Uterus (tissue), 4 donors: ENCODE data around the gene PSMB8. TPM values are rescaled to one million over a fixed set of nuclear protein-coding genes. Genes with fewer than 3 reads are reported as not detected.

Source experiments
- DNase-seq, 2 donors: peaks; one replicate each; pipeline ENCODE4 v3.0.0-alpha.2; 2019 to 2020
- H3K27ac ChIP-seq, 2 donors: fragments of 200-600 bp; sonication (generic); 1 replicate in 1 of 2; 2 replicates in 1 of 2; pipeline ENCODE4 v1.5.1; 2016 to 2018
- H3K27me3 ChIP-seq, 2 donors: fragments of 200-600 bp; sonication (generic); one replicate each; pipeline ENCODE4 v1.5.1; 2018 to 2019; ENCODE audit warnings: control low read depth in 1 of 2
- H3K36me3 ChIP-seq, 2 donors: fragments of 200-600 bp; sonication (generic); one replicate each; pipeline ENCODE4 v1.5.1; 2019; ENCODE audit warnings: control low read depth in 1 of 2
- H3K4me1 ChIP-seq, 2 donors: fragments of 200-600 bp; sonication (generic); one replicate each; pipeline ENCODE4 v1.5.1; 2018 to 2019; ENCODE audit warnings: control low read depth in 1 of 2
- H3K4me3 ChIP-seq, 2 donors: fragments of 200-600 bp; sonication (generic); 1 replicate in 1 of 2; 2 replicates in 1 of 2; pipeline ENCODE4 v1.5.1; 2018 to 2019; ENCODE audit warnings: mild to moderate bottlenecking in 1 of 2
- H3K9me3 ChIP-seq, 2 donors: fragments of 200-600 bp; sonication (generic); one replicate each; pipeline ENCODE4 v1.5.1; 2019; ENCODE audit warnings: control low read depth in 1 of 2
- CTCF ChIP-seq, 4 experiments: fragments of 200-600 bp in 2 of 4; fragments of 450-650 bp in 2 of 4; sonication (generic) in 2 of 4; IDR thresholded peaks; one replicate each; pipeline ENCODE4 v1.5.1; 2016 to 2019; ENCODE audit warnings: antibody characterized with exemption in 4 of 4, mild to moderate bottlenecking in 2 of 4, moderate library complexity in 1 of 4
- POLR2A ChIP-seq, 2 donors: fragments of 450-650 bp; IDR thresholded peaks; one replicate each; pipeline ENCODE4 v1.6.1; 2016; ENCODE audit warnings: antibody characterized with exemption in 2 of 2, mild to moderate bottlenecking in 1 of 2, moderate library complexity in 1 of 2
- intact Hi-C: fragments of 100-400 bp; cut with DNase I; formaldehyde crosslinking; loops from one replicate; pipeline ENCODE4 v1.15.1; 2023; ENCODE audit warnings: low total_unique reads
- total RNA-seq, 4 donors: library from RNA; depleted of rRNA in 3 of 4; stranded (reverse); fragments of >200 nt in 3 of 4; gene quantifications; one replicate each; pipeline versions ENCODE4 v1.1.0 to v1.2.4, GENCODE V29; 2014 to 2023
- donor health status: DM: yes; HTN: yes; CAD: no.

Gene PSMB8
- total RNA-seq, 4 donors from 2014 or later, result 23.5 to 60.1 (median 27.2) TPM

GRCh38 chr6:32794510-32794909 is 49.3 kb downstream of the PSMB8 start:
- Histone ChIP-seq H3K27me3 (peaks cover 0 to 4% of the 10 kb centered on the region in 2 donors), H3K4me3 (no peak overlapping the region), H3K36me3 (no peaks in the 10 kb centered on the region), H3K4me1 (no peaks in the 10 kb centered on the region), H3K27ac (no peak overlapping the region), H3K9me3 (no peaks in the 10 kb centered on the region)
- intact Hi-C loops, result loop anchor here (10.0 kb wide), 1 partner anchor 380 kb away; no protein-coding TSS in a partner anchor
- TF ChIP-seq CTCF (IDR thresholded peaks at IDR 0.05), result no peak
- TF ChIP-seq POLR2A (IDR thresholded peaks at IDR 0.05), result no peak
- no peak for DNase-seq

GRCh38 chr6:32792901-32793435 is 50.9 kb downstream of the PSMB8 start:
- intact Hi-C loops, result loop anchor here (10.0 kb wide), 1 partner anchor 378 kb away; no protein-coding TSS in a partner anchor
- no peak overlapping the region for H3K27ac ChIP-seq
- no peak for DNase-seq
- H3K9me3 ChIP-seq, result no peaks in the 10 kb centered on the region
- no peaks in the 10 kb centered on the region for H3K36me3 ChIP-seq
- no peaks in the 10 kb centered on the region for H3K4me1 ChIP-seq
- TF ChIP-seq POLR2A (IDR thresholded peaks at IDR 0.05) (no peak), CTCF (IDR thresholded peaks at IDR 0.05) (no peak)
- no peak overlapping the region for H3K4me3 ChIP-seq
- H3K27me3 ChIP-seq, result peaks cover 0 to 4% of the 10 kb centered on the region in 2 donors

Other genes starting within 250 kb of the PSMB8 start
- gene HLA-DQA1, start 206.6 kb downstream of the PSMB8 start, total RNA-seq, result 10 to 100 TPM in 3 of 4 donors, 1 to 10 TPM in 1; 3.8 to 41.8 (median 22.7) TPM
- 10 to 100 TPM in 2 of 4 donors, 1 to 10 TPM in 1, not detected in 1; 4.9 to 31.2 (median 17.9) TPM for gene HLA-DQB1, start 177.4 kb downstream of the PSMB8 start, total RNA-seq
- gene HLA-DQA2, start 102.7 kb downstream of the PSMB8 start, total RNA-seq, result 1 to 10 TPM in 1 of 4 donors, not detected in 3; 4.4 TPM
- 1 to 10 TPM in 1 of 4 donors, under 1 TPM in 1, not detected in 2; 0.41 to 9.8 TPM for gene HLA-DQB2, start 80.5 kb downstream of the PSMB8 start, total RNA-seq
- under 1 TPM in 2 of 4 donors, not detected in 2; 0.28 to 0.82 TPM for gene HLA-DOB, start 27.0 kb downstream of the PSMB8 start, total RNA-seq
- gene TAP2, start 5.3 kb downstream of the PSMB8 start, total RNA-seq, result 10 to 100 TPM in 2 of 4 donors, 1 to 10 TPM in 2; 3.0 to 42.4 (median 21.5) TPM
- 10 to 100 TPM; 18.2 to 62.2 (median 26.5) TPM for gene TAP1, start 9.7 kb upstream of the PSMB8 start, total RNA-seq
- gene PSMB9, start 10.1 kb upstream of the PSMB8 start, total RNA-seq, result 10 to 100 TPM; 14.0 to 50.7 (median 38.6) TPM
- gene HLA-DMB, start 97.0 kb upstream of the PSMB8 start, total RNA-seq, result 10 to 100 TPM; 16.9 to 29.4 (median 22.4) TPM
- gene HLA-DMA, start 109.0 kb upstream of the PSMB8 start, total RNA-seq, result 100 to 1,000 TPM in 1 of 4 donors, 10 to 100 TPM in 2, 1 to 10 TPM in 1; 6.6 to 134 (median 51.7) TPM
- gene BRD2, start 124.5 kb upstream of the PSMB8 start, total RNA-seq, result 100 to 1,000 TPM in 2 of 4 donors, 10 to 100 TPM in 2; 42.5 to 202 (median 120) TPM
- 10 to 100 TPM in 3 of 4 donors, 1 to 10 TPM in 1; 8.2 to 34.1 (median 18.4) TPM for gene HLA-DOA, start 165.5 kb upstream of the PSMB8 start, total RNA-seq
- gene HLA-DPA1, start 229.6 kb upstream of the PSMB8 start, total RNA-seq, result 100 to 1,000 TPM in 2 of 4 donors, 10 to 100 TPM in 2; 48.0 to 187 (median 135) TPM
- 100 to 1,000 TPM in 1 of 4 donors, 10 to 100 TPM in 3; 19.8 to 108 (median 43.6) TPM for gene HLA-DPB1, start 231.9 kb upstream of the PSMB8 start, total RNA-seq